CD4-positive, alpha-beta memory T cell (primary cell): Measurements from ENCODE around the gene EIF3A. TPM values are rescaled to one million over a fixed set of nuclear protein-coding genes. Genes with fewer than 3 reads are reported as not detected.
"Not testable (repeated sequence)": the region's sequence is repeated elsewhere in the genome, so short reads cannot be mapped to it uniquely, and the experiment has no call there.

Source experiments
- CTCF ChIA-PET: fragments of 350-600 bp; sonication (Branson Sonifier 250); formaldehyde crosslinking; loops from one replicate; lab custom pipeline; 2021; ENCODE audit warnings: inconsistent platforms; ENCODE audit not compliant: partially characterized antibody; lab: Charles Lee
- POLR2A ChIA-PET: fragments of 350-600 bp; sonication (Branson Sonifier 250); formaldehyde crosslinking; loops from one replicate; lab custom pipeline; 2021; ENCODE audit not compliant: partially characterized antibody; lab: Charles Lee
- DNase-seq, 5 donors: peaks; one replicate each; pipeline versions ENCODE4 v3.0.0 to v3.0.0-alpha.2; 2020 to 2022; ENCODE audit warnings: mixed read lengths in 1 of 5
- H3K27ac ChIP-seq: one replicate; pipeline ENCODE4 v1.7.0; 2013; ENCODE audit warnings: low read depth, low read length
- H3K27me3 ChIP-seq: 2 replicates; pipeline ENCODE4 v1.7.0; 2013; ENCODE audit warnings: mild to moderate bottlenecking, low read length, moderate library complexity; ENCODE audit not compliant: insufficient read depth
- H3K36me3 ChIP-seq: 2 replicates; pipeline ENCODE4 v1.7.0; 2013; ENCODE audit warnings: mild to moderate bottlenecking, low read length, moderate library complexity; ENCODE audit not compliant: insufficient read depth
- H3K4me1 ChIP-seq: 2 replicates; pipeline ENCODE4 v1.7.0; 2013; ENCODE audit warnings: mild to moderate bottlenecking, low read length, moderate library complexity; ENCODE audit not compliant: insufficient read depth
- H3K4me3 ChIP-seq, 2 donors: one replicate each; pipeline ENCODE4 v1.7.0; 2013; ENCODE audit warnings: low read length in 2 of 2, mild to moderate bottlenecking in 1 of 2
- H3K9me3 ChIP-seq, 2 donors: one replicate each; pipeline ENCODE4 v1.7.0; 2013; ENCODE audit warnings: low read length in 2 of 2, control low read depth in 1 of 2; ENCODE audit not compliant: control insufficient read depth in 1 of 2
- H3K27ac Mint-ChIP-seq, 7 donors: one replicate each; pipeline ENCODE4 v1.8.0; 2020 to 2021; ENCODE audit warnings: mixed read lengths in 7 of 7, mild to moderate bottlenecking in 6 of 7, inconsistent platforms in 3 of 7, moderate library complexity in 3 of 7
- H3K27me3 Mint-ChIP-seq, 2 donors: one replicate each; pipeline ENCODE4 v1.8.0; 2020 to 2021; ENCODE audit warnings: mixed read lengths in 2 of 2
- H3K36me3 Mint-ChIP-seq, 2 donors: one replicate each; pipeline ENCODE4 v1.8.0; 2020 to 2021; ENCODE audit warnings: mixed read lengths in 2 of 2, inconsistent platforms in 1 of 2, mild to moderate bottlenecking in 1 of 2
- H3K4me1 Mint-ChIP-seq, 4 donors: one replicate each; pipeline ENCODE4 v1.8.0; 2020 to 2021; ENCODE audit warnings: mixed read lengths in 4 of 4, mild to moderate bottlenecking in 1 of 4
- H3K4me3 Mint-ChIP-seq, 8 donors: one replicate each; pipeline ENCODE4 v1.8.0; 2020 to 2021; ENCODE audit warnings: mixed read lengths in 8 of 8, mild to moderate bottlenecking in 7 of 8, moderate library complexity in 6 of 8, inconsistent platforms in 3 of 8
- H3K9me3 Mint-ChIP-seq, 8 donors: one replicate each; pipeline ENCODE4 v1.8.0; 2020 to 2021; ENCODE audit warnings: mixed read lengths in 8 of 8, mild to moderate bottlenecking in 5 of 8, inconsistent platforms in 3 of 8, moderate library complexity in 1 of 8
- intact Hi-C: fragments of 100-400 bp; cut with micrococcal nuclease; formaldehyde crosslinking; loops from one replicate; pipeline ENCODE4 v1.15.1; 2023
- polyA plus RNA-seq, 2 donors: library from polyadenylated mRNA; unstranded; fragments of 300-500 nt; fragmentation: Illumina TruSeq; gene quantifications; one replicate each; pipeline ENCODE4 v1.2.3, GENCODE V29; 2021
- total RNA-seq, 2 experiments: library from RNA; stranded (reverse); gene quantifications; one replicate each; pipeline ENCODE4 v1.2.3, GENCODE V29; 2021

Gene EIF3A
- total and polyA plus RNA-seq, 4 experiments from 2014 or later = 29.8 to 129 (median 102) TPM

DNA sequence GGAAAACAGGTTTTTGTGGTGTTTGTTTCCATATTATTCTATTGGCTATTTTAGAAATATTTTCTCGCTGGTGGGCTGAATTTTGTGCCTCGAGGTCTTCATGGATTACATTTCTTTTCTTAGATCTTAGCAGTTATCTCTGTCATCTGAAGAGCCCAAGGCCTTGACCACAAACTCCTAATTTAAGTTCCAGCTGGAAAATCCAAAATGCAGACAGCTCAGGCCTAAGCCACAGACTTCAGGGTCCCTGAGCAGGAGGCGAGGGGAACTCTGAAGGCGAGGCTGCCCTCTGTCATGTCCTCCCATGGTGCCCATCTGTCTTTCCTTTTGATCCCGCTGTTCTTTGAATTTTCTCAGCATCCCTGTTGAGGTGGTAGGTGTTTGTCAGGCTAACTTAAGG, 37.6 kb upstream of the EIF3A start:
- Histone ChIP-seq H3K27me3 (no peaks in the 10 kb centered on the region), H3K4me1 (no peaks in the 10 kb centered on the region), H3K36me3 (peaks cover 24% of the 10 kb centered on the region), H3K9me3 (no peaks in the 10 kb centered on the region), H3K27ac (no peak overlapping the region), H3K4me3 (no peak overlapping the region)
- no peak for DNase-seq
- peaks cover 4 to 10% (median 4%) of the 10 kb centered on the region in 4 donors for H3K4me1 Mint-ChIP-seq
- no peaks in the 10 kb centered on the region for H3K9me3 Mint-ChIP-seq
- H3K27me3 Mint-ChIP-seq = no peaks in the 10 kb centered on the region
- H3K36me3 Mint-ChIP-seq = peaks cover 36 to 51% of the 10 kb centered on the region in 2 donors
- no peak overlapping the region for H3K27ac Mint-ChIP-seq
- no peak overlapping the region for H3K4me3 Mint-ChIP-seq
- CTCF ChIA-PET = interaction anchor here (0.8 kb wide), 1 partner anchor 38 kb away, joined by 3 read pairs; the partner anchor contains the start of gene EIF3A
- intact Hi-C loops = no loop called here
- POLR2A ChIA-PET = interaction anchor here (0.6 to 1.4 kb wide), 3 partner anchors 14 to 35 kb away, joined by 3 to 7 read pairs (median 5); no protein-coding TSS in a partner anchor

DNA sequence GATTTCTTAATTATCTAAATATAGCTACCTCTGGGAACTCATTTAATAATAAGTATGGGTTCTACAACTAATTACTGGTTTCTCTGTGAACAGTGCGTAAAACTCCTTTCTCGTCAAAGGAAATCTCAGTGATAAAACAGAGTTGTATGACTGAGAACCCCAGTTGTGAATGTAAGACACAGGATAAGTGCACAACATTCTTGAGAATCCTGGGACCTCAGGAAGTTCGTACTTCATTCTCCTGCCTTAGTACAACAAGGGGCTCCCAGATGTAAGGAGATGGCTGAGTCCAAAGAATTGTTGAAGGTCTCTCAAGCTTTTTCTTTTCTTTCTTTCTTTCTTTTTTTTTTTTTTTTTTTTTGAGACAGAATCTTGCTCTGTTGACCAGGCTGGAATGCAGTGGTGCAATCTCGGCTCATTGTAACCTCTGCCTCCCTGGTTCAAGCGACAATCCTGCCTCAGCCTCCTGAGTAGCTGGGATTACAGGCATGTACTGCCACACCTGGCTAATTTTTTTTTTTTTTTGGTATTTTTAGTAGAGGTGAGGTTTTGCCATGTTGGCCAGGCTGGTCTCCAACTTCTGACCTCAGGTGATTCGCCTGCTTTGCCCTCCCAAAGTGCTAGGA, 35.8 kb upstream of the EIF3A start:
- Mint-ChIP-seq H3K36me3 (peaks cover 35 to 44% of the 10 kb centered on the region in 2 donors), H3K4me1 (peaks cover 0 to 10% (median 5%) of the 10 kb centered on the region in 4 donors), H3K9me3 (no peaks in the 10 kb centered on the region), H3K4me3 (no peak overlapping the region), H3K27me3 (no peaks in the 10 kb centered on the region), H3K27ac (no peak overlapping the region)
- H3K27ac ChIP-seq = no peak overlapping the region
- intact Hi-C loops = no loop called here
- CTCF ChIA-PET = interaction anchor here (0.7 kb wide), 1 partner anchor 15 kb away, joined by 3 read pairs; no protein-coding TSS in a partner anchor
- no peaks in the 10 kb centered on the region for H3K27me3 ChIP-seq
- no peaks in the 10 kb centered on the region for H3K4me1 ChIP-seq
- H3K36me3 ChIP-seq = peaks cover 20% of the 10 kb centered on the region
- DNase-seq = no peak
- POLR2A ChIA-PET = interaction anchor here (2.7 kb wide), 1 partner anchor 12 kb away, joined by 13 read pairs; the partner anchor contains the start of gene DENND10
- no peaks in the 10 kb centered on the region for H3K9me3 ChIP-seq
- H3K4me3 ChIP-seq = no peak overlapping the region

DNA sequence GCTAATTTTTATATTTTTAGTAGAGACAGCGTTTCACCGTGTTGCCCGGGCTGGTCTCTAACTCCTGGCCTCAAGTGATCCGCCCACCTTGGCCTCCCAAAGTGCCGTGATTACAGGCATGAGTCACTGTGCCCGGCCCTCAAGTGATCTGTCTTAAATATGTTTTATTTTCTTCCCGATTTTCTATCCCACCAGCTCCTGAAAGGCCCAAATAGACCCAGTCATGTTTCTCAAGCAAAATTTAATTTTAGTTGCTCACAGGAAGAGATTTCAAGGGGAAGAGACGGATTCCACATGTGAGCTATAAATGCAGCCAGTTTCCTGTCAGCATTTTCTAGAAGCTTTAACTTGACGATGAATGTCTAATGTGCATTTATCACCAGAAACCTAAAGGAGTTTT, 35.3 kb upstream of the EIF3A start:
- DNase-seq = no peak
- no peak overlapping the region for H3K4me3 ChIP-seq
- H3K27ac Mint-ChIP-seq = peak overlapping the region in 2 of 7 donors; percentile 10 to 16
- ChIA-PET POLR2A (interaction anchor here (2.7 kb wide), 1 partner anchor 12 kb away, joined by 13 read pairs; the partner anchor contains the start of gene DENND10), CTCF (interaction anchor here (0.7 kb wide), 1 partner anchor 15 kb away, joined by 3 read pairs; no protein-coding TSS in a partner anchor)
- peaks cover 0 to 10% (median 5%) of the 10 kb centered on the region in 4 donors for H3K4me1 Mint-ChIP-seq
- H3K27me3 ChIP-seq = no peaks in the 10 kb centered on the region
- intact Hi-C loops = no loop called here
- H3K4me3 Mint-ChIP-seq = no peak overlapping the region
- no peaks in the 10 kb centered on the region for H3K9me3 Mint-ChIP-seq
- H3K9me3 ChIP-seq = no peaks in the 10 kb centered on the region
- no peaks in the 10 kb centered on the region for H3K4me1 ChIP-seq
- no peaks in the 10 kb centered on the region for H3K27me3 Mint-ChIP-seq
- peaks cover 20% of the 10 kb centered on the region for H3K36me3 ChIP-seq
- H3K27ac ChIP-seq = no peak overlapping the region
- H3K36me3 Mint-ChIP-seq = peaks cover 35 to 44% of the 10 kb centered on the region in 2 donors

DNA sequence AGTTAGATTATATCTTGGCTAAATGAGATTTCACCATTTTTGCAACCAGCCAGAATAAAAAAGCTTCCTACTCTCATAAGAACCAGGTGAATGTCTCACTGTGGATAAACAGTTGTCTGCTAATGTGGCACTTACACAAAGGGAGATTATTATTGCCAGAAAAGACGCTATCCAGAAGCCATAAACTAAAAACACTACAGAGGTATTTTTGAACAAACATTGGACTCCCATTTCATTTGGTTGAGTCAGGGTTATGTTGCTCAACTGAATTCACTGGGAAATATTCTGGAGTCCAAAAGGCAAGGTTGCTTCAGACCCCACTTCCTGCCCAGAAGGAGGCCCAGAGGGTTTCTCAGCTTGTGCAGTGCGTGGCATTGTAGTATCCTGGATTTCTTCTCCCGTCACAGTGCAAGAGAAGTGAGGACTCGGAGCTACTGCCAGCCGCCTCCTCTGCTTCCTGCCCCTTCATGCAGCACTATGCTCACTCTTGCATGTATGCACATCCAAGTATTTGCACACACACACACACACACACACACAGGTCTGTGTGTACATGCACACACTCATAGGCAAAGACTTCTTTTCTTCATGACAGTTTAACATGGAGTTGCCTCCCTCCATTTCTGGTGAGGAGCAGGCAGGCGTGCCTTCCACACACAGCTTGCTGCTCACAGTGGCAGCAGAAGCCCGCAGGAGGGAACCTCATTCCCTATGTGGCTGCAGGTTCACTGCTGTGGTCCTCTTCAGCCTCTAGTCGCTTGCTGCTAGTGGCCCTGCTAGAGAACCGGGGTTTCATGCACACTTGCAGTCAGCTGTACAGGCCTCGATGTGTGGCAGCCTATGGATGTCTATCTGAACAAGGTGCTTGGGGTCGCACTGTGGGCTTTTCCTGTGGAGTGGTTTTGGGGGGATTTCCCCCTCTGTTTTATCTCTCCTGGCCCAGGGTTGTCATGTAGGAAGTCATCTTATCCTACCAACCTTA, 33.4 kb upstream of the EIF3A start:
- no peaks in the 10 kb centered on the region for H3K4me1 ChIP-seq
- Mint-ChIP-seq H3K4me1 (peaks cover 0 to 10% (median 6%) of the 10 kb centered on the region in 4 donors), H3K9me3 (no peaks in the 10 kb centered on the region), H3K27ac (peak overlapping the region in 4 of 7 donors; percentile 39 to 89 (median 52)), H3K36me3 (peaks cover 43 to 45% of the 10 kb centered on the region in 2 donors), H3K4me3 (no peak overlapping the region), H3K27me3 (no peaks in the 10 kb centered on the region)
- no peaks in the 10 kb centered on the region for H3K9me3 ChIP-seq
- POLR2A ChIA-PET = interaction anchor here (0.9 to 2.7 kb wide), 2 partner anchors 10 to 39 kb away, joined by 3 to 13 read pairs; partner anchors contain the start of gene DENND10
- H3K36me3 ChIP-seq = peaks cover 17% of the 10 kb centered on the region
- intact Hi-C loops = no loop called here
- DNase-seq = no peak
- CTCF ChIA-PET = interaction anchor here (0.7 to 1.2 kb wide), 2 partner anchors 9 to 494 kb away, joined by 3 read pairs; no protein-coding TSS in a partner anchor
- no peaks in the 10 kb centered on the region for H3K27me3 ChIP-seq
- H3K4me3 ChIP-seq = no peak overlapping the region
- H3K27ac ChIP-seq = no peak overlapping the region

DNA sequence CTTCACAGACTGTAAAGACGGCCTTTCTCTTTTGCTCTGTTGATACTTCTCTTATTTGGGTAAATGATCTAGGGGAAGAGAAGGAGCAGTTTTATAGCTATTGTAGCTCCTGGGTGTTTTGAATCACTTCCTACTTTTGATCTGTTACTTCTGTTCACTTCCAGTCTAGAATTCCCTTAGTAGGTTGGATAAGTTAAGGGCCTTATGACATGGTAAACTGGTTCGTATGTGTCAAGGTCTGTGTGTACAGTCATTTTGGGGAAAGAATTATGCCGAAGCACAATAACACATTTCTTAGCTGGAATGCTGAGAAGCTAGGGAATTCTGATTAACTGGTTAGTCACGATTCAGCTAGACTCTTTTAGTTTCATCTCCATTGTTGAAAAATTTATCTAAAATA, 31.4 kb upstream of the EIF3A start:
- Mint-ChIP-seq H3K36me3 (peaks cover 38 to 48% of the 10 kb centered on the region in 2 donors), H3K27me3 (no peaks in the 10 kb centered on the region), H3K9me3 (no peaks in the 10 kb centered on the region), H3K4me3 (no peak overlapping the region), H3K4me1 (peaks cover 5 to 16% (median 8%) of the 10 kb centered on the region in 4 donors), H3K27ac (peak overlapping the region in 1 of 7 donors; percentile 1)
- no peak overlapping the region for H3K27ac ChIP-seq
- no peaks in the 10 kb centered on the region for H3K27me3 ChIP-seq
- no peak for DNase-seq
- CTCF ChIA-PET = interaction anchor here (0.7 kb wide), 2 partner anchors 36 to 624 kb away, joined by 3 read pairs; no protein-coding TSS in a partner anchor
- intact Hi-C loops = no loop called here
- peaks cover 21% of the 10 kb centered on the region for H3K36me3 ChIP-seq
- no peak overlapping the region for H3K4me3 ChIP-seq
- no peaks in the 10 kb centered on the region for H3K9me3 ChIP-seq
- POLR2A ChIA-PET = interaction anchor here (0.8 kb wide), 1 partner anchor 8 kb away, joined by 3 read pairs; the partner anchor contains the start of gene DENND10
- H3K4me1 ChIP-seq = no peaks in the 10 kb centered on the region

DNA sequence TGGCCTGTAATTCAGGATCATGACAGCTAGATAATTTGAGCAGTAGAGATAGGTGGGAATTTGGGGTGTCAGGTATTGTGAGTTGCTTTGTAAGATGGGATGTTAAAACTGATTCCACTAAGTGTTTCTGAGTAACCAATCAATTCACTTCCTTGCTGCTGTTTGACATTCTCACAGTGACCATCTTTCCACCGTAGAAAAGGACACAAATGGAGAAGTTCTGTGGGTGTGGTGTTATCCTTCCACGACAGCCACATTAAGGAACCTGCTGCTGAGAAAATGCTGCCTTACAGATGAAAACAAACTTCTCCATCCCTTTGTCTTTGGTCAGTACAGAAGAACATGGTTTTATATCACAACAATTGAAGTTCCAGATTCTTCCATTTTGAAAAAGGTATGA, 27.2 kb upstream of the EIF3A start:
- peaks cover 21% of the 10 kb centered on the region for H3K4me1 ChIP-seq
- H3K4me1 Mint-ChIP-seq = peaks cover 8 to 29% (median 18%) of the 10 kb centered on the region in 4 donors

More for the DNA sequence above, 27.2 kb upstream of the EIF3A start:
- POLR2A ChIA-PET = interaction anchor here (1.3 to 9.3 kb wide), 3 partner anchors 17 to 39 kb away, joined by 3 to 179 read pairs (median 8); partner anchors contain the start of gene EIF3A
- peaks cover 12% of the 10 kb centered on the region for H3K36me3 ChIP-seq
- H3K9me3 ChIP-seq, H3K9me3 Mint-ChIP-seq, DNase-seq, H3K27ac ChIP-seq, H3K27me3 ChIP-seq, H3K4me3 ChIP-seq, H3K4me3 Mint-ChIP-seq, H3K27me3 Mint-ChIP-seq, intact Hi-C loops: not testable (repeated sequence)
- CTCF ChIA-PET = interaction anchor here (1.2 kb wide), 1 partner anchor 11 kb away, joined by 3 read pairs; no protein-coding TSS in a partner anchor
- peak overlapping the region in 2 of 7 donors; percentile 22 to 42 for H3K27ac Mint-ChIP-seq
- peaks cover 17 to 29% of the 10 kb centered on the region in 2 donors for H3K36me3 Mint-ChIP-seq
